ENCODE measurements around the gene THBS3. TPM values are rescaled to one million over a fixed set of nuclear protein-coding genes. Genes with fewer than 3 reads are reported as not detected.

Gene THBS3
- total and polyA plus RNA-seq, 2 of the 13 experiments (the other 11 are each of a cell fraction or from before 2014, with no cell fraction given) = 0.86 to 3.6 TPM

DNA sequence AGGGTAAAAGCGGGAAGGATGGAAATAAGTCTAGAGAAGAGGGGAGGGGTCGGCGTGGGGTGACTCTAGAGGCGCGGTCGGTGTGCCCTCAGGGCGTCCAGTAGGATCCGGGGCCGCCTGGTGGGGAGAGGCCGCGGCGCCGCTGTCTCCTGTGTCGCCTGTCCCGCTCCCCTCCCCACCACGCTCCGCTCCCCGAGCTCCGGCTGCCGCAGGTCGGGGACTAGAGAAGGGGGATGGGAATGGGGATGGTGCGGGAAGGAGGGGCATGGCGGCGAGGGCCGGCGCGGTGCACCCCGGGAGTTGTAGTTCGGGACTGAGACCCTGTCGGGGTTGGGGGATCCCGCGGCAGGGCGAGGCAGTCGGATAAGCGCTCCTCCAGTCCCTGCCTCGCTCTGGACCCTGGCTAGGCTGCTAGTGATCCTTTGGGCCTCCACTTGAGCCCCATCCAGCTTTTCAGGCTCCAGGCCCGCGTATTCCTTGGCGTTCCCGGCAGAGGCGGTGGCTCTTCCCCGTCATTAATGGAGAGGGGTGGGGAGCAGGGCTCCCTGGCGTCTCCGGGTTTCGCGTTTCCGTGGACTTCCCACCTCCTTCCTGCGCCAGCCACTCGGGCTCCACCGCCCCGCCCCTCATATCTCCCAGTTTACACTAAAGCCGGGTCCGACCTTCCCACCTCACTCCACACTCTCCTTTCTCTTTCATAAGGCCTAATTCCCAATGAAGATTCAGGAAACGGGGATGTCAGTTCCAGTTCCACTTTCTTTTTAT, 47.7 kb upstream of the THBS3 start, which contains the start of gene ENTREP3 (continued):
- TF ChIP-seq ZBTB3 (CRISPR knock-in tag; IDR thresholded peaks at IDR 0.05; ENCODE audit: borderline replicate concordance, low read depth) = 0 out of 2 replicates have a peak, but pooled peaks have one; percentile 31
- 0 out of 2 replicates have a peak, but pooled peaks have one; percentile 21 for TF ChIP-seq ZNF891 (CRISPR knock-in tag; IDR thresholded peaks at IDR 0.05)
- TF ChIP-seq, protein P1, sequence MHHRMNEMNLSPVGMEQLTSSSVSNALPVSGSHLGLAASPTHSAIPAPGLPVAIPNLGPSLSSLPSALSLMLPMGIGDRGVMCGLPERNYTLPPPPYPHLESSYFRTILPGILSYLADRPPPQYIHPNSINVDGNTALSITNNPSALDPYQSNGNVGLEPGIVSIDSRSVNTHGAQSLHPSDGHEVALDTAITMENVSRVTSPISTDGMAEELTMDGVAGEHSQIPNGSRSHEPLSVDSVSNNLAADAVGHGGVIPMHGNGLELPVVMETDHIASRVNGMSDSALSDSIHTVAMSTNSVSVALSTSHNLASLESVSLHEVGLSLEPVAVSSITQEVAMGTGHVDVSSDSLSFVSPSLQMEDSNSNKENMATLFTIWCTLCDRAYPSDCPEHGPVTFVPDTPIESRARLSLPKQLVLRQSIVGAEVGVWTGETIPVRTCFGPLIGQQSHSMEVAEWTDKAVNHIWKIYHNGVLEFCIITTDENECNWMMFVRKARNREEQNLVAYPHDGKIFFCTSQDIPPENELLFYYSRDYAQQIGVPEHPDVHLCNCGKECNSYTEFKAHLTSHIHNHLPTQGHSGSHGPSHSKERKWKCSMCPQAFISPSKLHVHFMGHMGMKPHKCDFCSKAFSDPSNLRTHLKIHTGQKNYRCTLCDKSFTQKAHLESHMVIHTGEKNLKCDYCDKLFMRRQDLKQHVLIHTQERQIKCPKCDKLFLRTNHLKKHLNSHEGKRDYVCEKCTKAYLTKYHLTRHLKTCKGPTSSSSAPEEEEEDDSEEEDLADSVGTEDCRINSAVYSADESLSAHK (CRISPR knock-in tag; IDR thresholded peaks at IDR 0.05; ENCODE audit: borderline replicate concordance) = no peak
- TF ChIP-seq, protein P2, sequence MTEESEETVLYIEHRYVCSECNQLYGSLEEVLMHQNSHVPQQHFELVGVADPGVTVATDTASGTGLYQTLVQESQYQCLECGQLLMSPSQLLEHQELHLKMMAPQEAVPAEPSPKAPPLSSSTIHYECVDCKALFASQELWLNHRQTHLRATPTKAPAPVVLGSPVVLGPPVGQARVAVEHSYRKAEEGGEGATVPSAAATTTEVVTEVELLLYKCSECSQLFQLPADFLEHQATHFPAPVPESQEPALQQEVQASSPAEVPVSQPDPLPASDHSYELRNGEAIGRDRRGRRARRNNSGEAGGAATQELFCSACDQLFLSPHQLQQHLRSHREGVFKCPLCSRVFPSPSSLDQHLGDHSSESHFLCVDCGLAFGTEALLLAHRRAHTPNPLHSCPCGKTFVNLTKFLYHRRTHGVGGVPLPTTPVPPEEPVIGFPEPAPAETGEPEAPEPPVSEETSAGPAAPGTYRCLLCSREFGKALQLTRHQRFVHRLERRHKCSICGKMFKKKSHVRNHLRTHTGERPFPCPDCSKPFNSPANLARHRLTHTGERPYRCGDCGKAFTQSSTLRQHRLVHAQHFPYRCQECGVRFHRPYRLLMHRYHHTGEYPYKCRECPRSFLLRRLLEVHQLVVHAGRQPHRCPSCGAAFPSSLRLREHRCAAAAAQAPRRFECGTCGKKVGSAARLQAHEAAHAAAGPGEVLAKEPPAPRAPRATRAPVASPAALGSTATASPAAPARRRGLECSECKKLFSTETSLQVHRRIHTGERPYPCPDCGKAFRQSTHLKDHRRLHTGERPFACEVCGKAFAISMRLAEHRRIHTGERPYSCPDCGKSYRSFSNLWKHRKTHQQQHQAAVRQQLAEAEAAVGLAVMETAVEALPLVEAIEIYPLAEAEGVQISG (CRISPR knock-in tag; IDR thresholded peaks at IDR 0.05) = peak; percentile 89
- TF ChIP-seq RBM22 (optimal IDR thresholded peaks at IDR 0.05; ENCODE audit: low read length) = no peak
- TF ChIP-seq AGO2 (optimal IDR thresholded peaks at IDR 0.05; ENCODE audit: low read depth, low read length) = peak; percentile 55
- TF ChIP-seq HCFC1 (IDR thresholded peaks at IDR 0.05; ENCODE audit: low read depth, low read length) = peak; percentile 87
- TF ChIP-seq, protein P3, sequence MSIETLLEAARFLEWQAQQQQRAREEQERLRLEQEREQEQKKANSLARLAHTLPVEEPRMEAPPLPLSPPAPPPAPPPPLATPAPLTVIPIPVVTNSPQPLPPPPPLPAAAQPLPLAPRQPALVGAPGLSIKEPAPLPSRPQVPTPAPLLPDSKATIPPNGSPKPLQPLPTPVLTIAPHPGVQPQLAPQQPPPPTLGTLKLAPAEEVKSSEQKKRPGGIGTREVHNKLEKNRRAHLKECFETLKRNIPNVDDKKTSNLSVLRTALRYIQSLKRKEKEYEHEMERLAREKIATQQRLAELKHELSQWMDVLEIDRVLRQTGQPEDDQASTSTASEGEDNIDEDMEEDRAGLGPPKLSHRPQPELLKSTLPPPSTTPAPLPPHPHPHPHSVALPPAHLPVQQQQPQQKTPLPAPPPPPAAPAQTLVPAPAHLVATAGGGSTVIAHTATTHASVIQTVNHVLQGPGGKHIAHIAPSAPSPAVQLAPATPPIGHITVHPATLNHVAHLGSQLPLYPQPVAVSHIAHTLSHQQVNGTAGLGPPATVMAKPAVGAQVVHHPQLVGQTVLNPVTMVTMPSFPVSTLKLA (IDR thresholded peaks at IDR 0.05) = peak; percentile 20; the same call in 1 of the 2 replicates
- TF ChIP-seq RNF2 (conservative IDR thresholded peaks at IDR 0.05; ENCODE audit: low read depth) = no peak
- TF ChIP-seq ZNF782 (CRISPR knock-in tag; IDR thresholded peaks at IDR 0.05; ENCODE audit: borderline replicate concordance) = peak; percentile 53; the same call in 1 of the 2 replicates
- TF ChIP-seq ZBTB38 (CRISPR knock-in tag; IDR thresholded peaks at IDR 0.05) = peak; percentile 69
- TF ChIP-seq HES4 (CRISPR knock-in tag; IDR thresholded peaks at IDR 0.05; ENCODE audit: borderline replicate concordance) = no peak
- TF ChIP-seq, protein P4, sequence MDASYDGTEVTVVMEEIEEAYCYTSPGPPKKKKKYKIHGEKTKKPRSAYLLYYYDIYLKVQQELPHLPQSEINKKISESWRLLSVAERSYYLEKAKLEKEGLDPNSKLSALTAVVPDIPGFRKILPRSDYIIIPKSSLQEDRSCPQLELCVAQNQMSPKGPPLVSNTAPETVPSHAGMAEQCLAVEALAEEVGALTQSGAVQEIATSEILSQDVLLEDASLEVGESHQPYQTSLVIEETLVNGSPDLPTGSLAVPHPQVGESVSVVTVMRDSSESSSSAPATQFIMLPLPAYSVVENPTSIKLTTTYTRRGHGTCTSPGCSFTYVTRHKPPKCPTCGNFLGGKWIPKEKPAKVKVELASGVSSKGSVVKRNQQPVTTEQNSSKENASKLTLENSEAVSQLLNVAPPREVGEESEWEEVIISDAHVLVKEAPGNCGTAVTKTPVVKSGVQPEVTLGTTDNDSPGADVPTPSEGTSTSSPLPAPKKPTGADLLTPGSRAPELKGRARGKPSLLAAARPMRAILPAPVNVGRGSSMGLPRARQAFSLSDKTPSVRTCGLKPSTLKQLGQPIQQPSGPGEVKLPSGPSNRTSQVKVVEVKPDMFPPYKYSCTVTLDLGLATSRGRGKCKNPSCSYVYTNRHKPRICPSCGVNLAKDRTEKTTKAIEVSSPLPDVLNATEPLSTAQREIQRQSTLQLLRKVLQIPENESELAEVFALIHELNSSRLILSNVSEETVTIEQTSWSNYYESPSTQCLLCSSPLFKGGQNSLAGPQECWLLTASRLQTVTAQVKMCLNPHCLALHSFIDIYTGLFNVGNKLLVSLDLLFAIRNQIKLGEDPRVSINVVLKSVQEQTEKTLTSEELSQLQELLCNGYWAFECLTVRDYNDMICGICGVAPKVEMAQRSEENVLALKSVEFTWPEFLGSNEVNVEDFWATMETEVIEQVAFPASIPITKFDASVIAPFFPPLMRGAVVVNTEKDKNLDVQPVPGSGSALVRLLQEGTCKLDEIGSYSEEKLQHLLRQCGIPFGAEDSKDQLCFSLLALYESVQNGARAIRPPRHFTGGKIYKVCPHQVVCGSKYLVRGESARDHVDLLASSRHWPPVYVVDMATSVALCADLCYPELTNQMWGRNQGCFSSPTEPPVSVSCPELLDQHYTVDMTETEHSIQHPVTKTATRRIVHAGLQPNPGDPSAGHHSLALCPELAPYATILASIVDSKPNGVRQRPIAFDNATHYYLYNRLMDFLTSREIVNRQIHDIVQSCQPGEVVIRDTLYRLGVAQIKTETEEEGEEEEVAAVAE (CRISPR knock-in tag; IDR thresholded peaks at IDR 0.05; ENCODE audit: borderline replicate concordance) = peak; percentile 79
- no peak for TF ChIP-seq SNRNP70 (IDR thresholded peaks at IDR 0.05; ENCODE audit: low read depth, low read length)
- TF ChIP-seq GTF2F1 (IDR thresholded peaks at IDR 0.05; ENCODE audit: low read length) = no peak
- TF ChIP-seq ZNF124 (CRISPR knock-in tag; IDR thresholded peaks at IDR 0.05) = 0 out of 2 replicates have a peak, but pooled peaks have one; percentile 50
- no peak for TF ChIP-seq TEAD2 (CRISPR knock-in tag; IDR thresholded peaks at IDR 0.05)
- TF ChIP-seq ZNF235 (CRISPR knock-in tag; IDR thresholded peaks at IDR 0.05; ENCODE audit: borderline replicate concordance) = no peak
